Left kidney (tissue), 8 donors: ENCODE data around the gene KRT7. TPM values are rescaled to one million over a fixed set of nuclear protein-coding genes. Genes with fewer than 3 reads are reported as not detected.

ENCODE experiments used
- DNase-seq: peaks from one replicate; pipeline ENCODE4 v3.0.0-alpha.2; 2013
- long read RNA-seq, 8 donors: transcript quantifications; one replicate each; lab custom pipeline, GENCODE V29; 2026
- polyA plus RNA-seq: library from polyadenylated mRNA; unstranded; fragments of 120-200 nt; gene quantifications from one replicate; pipeline ENCODE4 v1.2.1, GENCODE V29; 2013; ENCODE audit not compliant: insufficient read length

The KRT7 gene
- 56.5 TPM for polyA plus RNA-seq
- long read RNA-seq, donor 1, transcript KRT7-201 (9 exons, 1,754 nt), result major isoform, 13 of 26 reads
- long read RNA-seq, donor 1, partial matches to known transcripts, result 12 of 26 reads
- long read RNA-seq, donor 1, other reads (novel, unspliced or antisense), result 0 of 26 reads
- long read RNA-seq, donor 2, transcript KRT7-201 (9 exons, 1,754 nt), result major isoform, 7 of 14 reads
- long read RNA-seq, donor 2, partial matches to known transcripts, result 7 of 14 reads
- long read RNA-seq, donor 2, other reads (novel, unspliced or antisense), result 0 of 14 reads
- long read RNA-seq, donor 3, transcript KRT7-201 (9 exons, 1,754 nt), result major isoform, 7 of 16 reads
- long read RNA-seq, donor 3, partial matches to known transcripts, result 9 of 16 reads
- long read RNA-seq, donor 3, other reads (novel, unspliced or antisense), result 0 of 16 reads
- long read RNA-seq, donor 4, partial matches to known transcripts, result 0 of 2 reads
- long read RNA-seq, donor 4, other reads (novel, unspliced or antisense), result 0 of 2 reads
- long read RNA-seq, donor 5, transcript KRT7-201 (9 exons, 1,754 nt), result major isoform, 25 of 45 reads
- long read RNA-seq, donor 5, partial matches to known transcripts, result 20 of 45 reads
- long read RNA-seq, donor 5, other reads (novel, unspliced or antisense), result 0 of 45 reads
- long read RNA-seq, donor 6, partial matches to known transcripts, result 0 of 1 reads
- long read RNA-seq, donor 6, other reads (novel, unspliced or antisense), result 0 of 1 reads
- long read RNA-seq, donor 7, transcript KRT7-201 (9 exons, 1,754 nt), result major isoform, 25 of 42 reads
- long read RNA-seq, donor 7, partial matches to known transcripts, result 16 of 42 reads
- long read RNA-seq, donor 7, other reads (novel, unspliced or antisense), result 0 of 42 reads
- long read RNA-seq, donor 8, partial matches to known transcripts, result 71 of 137 reads
- long read RNA-seq, donor 8, other reads (novel, unspliced or antisense), result 64 of 137 reads

DNA sequence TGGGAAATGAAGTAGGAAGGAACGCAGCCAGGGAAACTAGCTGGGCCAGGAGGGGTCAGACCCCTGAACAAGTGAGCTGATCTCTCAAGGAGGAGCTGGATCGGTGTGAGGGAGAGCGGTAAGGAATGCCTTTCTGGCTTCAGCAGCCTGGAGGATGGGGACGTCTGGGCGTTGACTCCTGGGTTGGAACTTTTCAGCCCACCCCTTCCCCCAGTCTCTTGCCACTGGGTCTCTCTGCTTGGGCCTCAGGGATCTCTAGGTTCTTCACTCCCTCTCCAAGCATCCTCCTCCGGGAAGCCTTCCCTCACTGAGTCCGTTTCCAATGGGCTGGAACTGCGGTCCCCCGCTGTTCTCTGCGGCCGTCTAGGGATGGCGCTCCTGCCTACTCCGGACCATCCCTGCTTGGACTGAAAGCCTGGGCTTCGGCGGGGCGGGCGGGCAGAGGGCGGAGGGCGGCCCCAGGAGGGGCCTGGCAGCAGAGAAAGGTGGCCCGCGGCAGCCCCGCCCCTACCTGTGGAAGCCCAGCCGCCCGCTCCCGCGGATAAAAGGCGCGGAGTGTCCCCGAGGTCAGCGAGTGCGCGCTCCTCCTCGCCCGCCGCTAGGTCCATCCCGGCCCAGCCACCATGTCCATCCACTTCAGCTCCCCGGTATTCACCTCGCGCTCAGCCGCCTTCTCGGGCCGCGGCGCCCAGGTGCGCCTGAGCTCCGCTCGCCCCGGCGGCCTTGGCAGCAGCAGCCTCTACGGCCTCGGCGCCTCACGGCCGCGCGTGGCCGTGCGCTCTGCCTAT is at the start of gene KRT7:
Gene KRT7 (plus strand): TSS at position 570 of the 788 bp plus-strand sequence. CDS start 54 bp downstream, at position 624.
- no peak for DNase-seq

DNA sequence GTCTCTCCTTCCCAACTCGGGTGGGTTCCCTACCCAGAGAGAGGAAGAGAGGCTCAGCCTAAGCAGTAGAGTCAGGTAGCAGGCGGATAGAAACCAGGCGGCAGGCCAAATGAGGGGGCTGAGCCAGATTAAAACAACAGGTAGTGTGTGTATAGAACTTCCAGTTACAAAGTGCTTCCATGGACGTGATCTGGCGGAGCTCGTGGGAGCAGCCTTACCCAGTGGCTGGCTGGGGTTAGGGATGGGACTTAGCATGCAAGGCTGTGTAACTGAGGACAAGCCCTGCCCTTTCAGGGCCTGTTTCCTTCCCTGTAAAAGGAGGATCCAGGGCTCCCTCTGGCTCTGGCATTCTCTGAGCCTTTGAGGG is 49.5 kb upstream of the KRT7 start:
- no peak for DNase-seq

DNA sequence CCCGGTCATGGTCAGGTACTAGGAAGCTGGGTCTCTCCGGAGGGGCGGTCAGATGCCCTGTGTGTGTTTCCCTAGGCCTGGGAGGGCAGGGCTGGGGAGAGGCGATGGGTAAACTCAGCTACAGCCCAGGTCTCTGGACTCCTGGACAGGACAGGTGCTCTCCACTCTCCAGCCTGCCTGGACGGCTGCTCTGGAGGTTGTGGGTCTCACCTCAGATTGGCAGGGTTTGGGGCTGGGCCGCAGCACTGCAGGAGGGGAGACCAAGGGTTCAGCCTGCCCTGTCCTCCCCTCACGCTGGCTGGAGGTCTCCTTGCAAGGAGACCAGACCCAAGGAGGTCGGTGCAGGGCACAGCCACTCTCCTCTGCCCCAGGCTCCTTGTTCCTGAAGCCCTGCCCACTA is 49.1 kb upstream of the KRT7 start:
- DNase-seq, result no peak

DNA sequence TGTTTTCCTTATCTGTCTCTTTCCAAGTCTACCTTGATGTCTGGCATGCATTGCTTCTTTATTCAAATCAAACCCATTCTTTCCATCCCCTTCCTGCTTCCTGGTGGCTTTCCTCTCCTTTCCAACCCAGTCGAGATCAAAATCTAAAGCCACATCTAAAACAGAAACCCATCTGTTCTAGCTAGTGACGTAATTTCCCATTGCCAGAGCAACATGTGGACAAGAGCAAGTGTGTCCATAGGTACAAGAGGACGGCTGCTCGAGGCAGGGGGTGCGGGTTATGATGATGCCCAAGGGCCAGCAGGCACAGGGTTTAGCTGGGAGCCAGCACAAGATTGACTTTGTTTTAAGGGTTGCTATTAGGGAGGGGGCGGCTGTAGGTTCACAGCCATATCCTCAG is 48.2 kb upstream of the KRT7 start:
- DNase-seq, result no peak

DNA sequence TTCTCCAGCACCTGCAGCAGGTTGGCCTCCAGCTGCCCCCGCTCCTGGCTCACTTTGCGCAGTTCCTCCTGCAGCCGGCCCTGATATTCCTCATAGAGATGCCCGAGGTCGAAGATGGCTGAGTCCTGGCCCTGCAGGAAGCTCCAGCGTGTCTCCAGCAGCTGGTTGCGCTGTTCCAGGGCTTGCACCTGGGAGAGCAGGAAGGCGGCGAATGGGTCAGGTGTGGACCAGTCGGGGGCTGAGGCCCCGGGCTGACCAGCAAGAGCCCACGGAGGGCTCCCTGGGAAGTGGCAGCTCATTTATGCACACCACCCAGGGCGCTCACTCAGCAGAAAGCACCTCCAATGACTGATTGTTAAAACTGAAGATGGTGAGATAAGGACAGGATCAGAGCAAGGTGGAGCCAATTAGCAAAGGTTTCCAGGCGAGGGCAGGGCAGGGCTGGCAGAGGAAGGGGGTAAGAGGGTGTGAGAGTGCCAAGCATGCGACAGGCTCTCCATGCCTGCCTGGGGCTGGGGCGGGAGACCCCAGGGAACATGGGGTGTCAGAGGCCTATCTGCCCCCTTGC is 47.6 kb upstream of the KRT7 start:
- DNase-seq, result no peak

DNA sequence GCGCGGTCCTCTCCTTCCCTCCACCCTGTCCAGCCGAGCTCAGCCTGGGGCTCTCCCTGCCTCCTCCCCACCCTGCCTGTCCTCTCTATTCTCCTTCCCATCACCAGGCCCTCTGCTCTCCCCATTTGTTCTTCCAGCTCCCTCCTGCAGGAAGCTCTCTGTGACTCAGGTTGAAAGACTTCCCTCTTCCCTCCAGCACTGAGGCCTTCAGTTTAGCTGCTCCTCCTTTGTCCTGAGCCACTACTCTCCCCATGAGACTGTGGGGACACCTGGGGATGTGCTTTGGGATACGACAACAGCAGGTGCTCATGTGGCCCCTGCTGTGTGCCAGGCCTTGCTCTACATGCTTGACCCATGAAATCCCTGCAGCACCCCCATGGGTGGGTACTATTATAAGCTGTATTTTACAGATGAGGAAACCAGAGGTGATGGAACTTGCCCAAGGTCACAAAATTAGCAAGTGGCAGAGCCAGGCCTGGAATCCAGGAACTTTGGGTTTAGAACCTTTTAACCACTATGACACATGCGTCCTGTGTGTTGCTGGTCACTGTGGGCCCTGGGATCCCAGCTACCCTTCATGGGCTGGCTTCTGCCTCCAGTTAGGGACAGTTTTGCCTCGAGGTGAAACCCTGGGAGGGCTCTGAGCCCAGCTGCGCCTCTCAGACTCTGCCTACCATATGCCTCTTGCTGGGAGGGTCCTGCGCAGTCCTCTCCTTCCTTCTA is 46.8 kb upstream of the KRT7 start:
- DNase-seq, result no peak

DNA sequence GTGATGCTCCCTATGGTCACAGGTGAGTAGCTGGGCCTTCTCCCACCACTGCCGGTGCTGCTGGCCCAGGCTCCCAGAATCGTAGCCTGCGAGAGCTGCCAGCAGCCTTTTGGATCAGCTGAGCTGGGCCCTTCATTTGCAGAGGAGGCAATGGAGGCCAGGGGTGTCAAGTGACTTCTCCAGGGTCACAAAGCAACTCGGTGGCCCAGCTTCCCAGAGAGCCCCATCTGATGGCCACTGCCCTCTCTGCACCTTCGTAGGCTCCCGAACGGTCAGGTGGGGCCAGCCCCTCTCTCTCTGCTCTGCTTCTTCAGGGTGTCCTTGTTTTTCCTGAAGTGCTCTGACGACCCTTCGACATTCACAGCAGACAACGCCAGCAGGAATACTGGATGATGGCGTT is 45.8 kb upstream of the KRT7 start:
- no peak for DNase-seq

DNA sequence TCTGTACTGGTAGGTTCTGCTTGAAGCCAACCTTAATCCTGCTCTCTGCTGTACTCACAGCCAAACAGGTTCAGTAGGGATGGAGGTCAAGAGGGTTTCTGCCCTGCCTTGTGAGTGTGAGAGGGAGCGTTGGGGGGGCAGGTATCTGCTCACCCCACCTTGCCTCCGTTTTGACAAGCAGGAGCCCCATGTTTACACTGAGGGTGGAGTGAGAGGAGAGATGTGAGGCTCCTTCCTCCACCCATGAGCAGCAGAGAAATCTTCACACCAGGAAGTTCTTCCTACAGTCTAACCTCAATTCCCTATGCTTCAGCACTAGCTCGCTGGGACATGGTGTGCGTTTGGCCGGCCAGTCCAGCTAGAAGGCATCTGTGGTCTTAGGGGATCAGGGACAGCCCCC is 45.4 kb upstream of the KRT7 start:
- no peak for DNase-seq

DNA sequence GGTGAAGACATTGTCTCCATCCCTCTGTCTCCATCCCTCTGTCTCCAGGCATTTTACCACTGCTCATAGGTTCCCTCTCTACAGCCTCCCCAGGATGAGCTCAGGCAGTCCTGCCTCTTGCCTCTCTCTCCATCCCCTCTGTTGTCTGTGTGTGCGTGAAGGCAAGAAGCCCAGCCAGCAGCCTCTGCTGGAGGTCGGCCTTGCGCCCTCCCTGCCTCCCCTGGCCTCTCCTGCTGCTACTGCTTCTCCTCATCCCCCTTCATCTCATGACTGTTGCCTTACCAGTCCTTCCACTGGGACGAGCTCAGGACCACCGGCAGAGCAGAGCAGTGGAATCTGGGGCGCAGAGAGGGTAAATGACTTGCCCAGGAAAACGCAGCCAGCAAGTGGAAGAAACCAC is 44.4 kb upstream of the KRT7 start:
- DNase-seq, result no peak

DNA sequence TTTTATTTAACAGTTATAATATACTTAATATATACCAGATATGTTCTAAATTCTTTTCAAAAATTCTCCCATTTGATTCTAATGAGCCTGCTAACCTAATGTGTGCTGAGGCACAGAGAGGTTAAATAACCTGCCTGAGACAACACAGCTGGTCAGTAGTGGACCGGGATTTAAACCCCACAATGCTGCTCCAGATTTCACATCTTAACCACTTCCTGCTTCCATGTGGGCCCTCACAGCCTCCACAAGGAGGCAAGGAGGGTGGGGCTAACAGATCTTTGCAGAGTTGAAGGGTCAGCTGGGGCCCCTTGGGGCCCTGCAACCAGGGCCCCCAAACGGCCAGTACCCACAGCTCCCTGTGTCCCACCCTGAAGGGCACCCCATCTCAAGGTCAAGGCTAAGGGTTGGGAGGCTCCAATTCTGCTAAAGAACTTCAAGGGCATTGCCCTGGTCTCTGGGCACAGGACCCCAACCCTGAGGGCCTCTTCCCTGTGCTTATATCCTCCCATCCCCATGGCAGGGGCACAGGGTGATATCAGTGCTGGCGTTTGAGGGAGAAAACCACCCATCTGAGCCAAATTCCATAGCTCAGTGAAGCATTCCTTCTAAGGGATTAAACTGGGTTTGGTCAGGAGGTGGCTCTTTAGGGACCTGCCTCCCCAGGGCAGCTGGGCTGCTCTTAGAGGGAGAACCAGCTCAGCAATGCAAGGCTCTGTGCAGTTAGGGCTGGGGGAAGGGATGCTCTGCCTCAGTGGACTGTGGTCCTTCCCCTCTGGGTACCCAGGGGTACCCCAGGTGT is 43.5 kb upstream of the KRT7 start:
- DNase-seq, result no peak

DNA sequence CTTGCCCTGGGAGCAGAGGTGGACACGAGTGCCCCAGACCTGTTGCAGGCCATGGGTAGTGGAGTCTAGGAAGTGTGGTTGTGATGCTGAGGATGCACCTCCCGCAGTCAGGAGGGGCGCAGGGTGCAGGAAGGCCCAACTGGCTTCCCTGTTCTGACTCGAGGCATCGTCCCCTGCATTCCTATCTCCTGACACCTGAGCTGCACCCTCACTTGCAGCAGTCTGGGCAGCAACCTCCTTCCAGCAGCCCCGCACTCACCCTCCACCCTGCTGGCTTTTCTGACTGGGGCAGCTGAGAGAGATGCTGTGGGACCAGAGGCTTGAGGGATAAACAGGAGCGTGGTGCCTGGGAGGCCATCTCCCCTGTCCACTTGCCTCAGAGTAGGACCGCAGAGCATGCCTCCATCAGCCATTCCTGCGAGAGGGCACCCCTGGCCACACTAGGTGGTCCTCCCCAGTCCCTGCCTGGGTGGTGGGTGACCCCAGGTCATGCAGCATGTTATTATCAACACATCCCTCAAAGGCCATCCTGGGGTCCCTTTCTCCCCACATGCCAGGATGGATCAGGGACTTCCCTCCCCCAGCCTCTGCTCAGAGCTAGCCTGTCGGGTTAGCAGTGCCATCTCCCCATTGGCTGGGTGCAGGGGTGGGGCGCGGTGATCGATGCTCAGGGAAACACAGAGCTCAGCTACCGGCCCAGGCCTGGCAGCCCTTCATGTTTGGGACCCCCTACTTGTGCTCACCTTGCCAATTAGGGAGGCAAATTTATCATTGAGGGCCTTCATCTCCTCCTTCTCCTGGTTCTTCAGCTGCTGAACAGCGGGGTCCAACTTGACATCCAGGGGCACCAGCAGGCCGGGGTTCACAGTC is 41.9 kb upstream of the KRT7 start:
- DNase-seq, result no peak

DNA sequence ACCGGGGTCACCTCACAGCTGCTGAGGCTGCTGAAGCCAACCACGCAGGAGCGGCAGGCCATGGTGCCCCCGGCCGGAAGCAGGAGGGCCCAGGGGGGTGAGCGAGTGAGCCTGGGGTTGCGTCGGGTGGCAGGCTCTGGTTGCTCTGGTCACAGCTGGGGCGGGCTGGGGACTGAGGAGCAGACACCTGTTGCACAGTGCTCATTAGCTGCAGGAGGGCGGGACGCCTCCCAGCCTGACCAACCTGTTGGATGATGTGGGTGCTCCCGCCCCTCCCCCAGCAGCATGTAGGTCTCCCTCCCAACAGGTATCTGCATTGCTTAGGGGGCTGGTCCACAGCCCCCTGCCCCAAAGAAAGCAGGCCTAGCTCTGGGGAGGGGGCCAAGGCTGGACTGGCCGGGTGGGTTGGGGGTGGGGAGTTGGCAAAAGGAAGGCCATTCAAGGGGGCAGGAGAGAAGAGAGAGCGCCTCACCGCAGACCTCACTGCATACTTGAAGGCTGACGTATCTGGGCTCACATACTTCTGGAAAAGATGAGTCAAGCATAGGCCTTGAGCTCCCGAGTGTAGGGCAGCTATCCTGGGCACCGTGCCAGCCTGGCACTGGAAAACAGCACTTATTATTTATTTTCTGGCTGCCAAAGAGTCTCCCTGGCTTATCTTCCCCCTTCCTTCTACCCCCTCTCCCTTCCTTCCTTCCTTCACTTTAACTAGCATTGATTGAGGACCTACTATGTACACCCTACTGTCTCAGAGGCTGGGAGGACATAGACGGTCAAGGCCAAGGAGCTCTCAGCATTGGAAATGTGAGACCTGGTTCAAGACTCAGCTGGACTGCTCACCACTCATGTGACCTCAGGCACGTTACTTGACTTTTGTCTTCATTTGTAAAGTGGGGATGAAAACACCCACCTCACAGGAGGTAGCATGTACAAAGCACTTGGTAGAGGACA is 40.9 kb upstream of the KRT7 start, which contains the start of gene KRT80:
Gene KRT80 (minus strand): TSS at position 174 of the 951 bp plus-strand sequence. CDS start 112 bp downstream, at position 62.
- no peak for DNase-seq

DNA sequence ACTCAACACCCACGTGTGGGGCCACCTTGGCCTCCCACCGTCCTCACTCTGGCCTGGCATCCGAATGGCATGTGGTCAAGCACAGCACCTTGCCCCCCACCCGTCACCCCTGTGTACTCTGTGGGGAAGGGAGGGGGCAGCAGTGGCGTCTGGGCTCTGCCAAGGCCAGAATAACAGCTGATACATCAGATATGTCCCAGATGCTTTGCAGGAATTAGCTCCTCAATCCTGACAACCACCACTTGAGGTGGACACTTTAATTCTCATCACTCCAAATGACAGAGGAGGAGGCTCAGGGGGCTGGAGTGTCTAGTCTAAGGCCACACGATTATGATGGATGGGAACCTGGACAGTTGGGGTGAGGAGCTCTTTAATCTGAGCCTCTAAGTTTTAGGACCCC is 39.5 kb upstream of the KRT7 start:
- no peak for DNase-seq

DNA sequence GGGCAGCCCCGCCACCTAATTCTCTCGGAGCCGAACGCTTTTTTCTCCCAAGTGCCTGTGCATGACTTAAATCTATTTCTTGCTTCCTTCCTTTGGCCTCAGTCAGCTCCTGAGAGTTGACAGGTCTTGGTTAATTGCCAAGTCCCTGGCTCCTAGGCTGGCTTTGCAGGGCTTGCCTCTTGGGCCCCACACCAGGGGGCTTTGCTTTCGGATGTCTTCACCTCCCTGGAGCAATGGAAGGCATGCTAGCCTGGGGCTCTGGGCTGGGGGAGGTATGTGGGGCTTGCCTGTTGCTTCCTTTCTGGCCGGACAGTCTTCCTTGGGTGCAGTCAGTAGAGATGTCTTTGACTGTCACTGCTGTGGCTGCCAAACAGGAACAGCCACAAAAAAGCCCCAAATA is 39.1 kb upstream of the KRT7 start:
- DNase-seq, result no peak

DNA sequence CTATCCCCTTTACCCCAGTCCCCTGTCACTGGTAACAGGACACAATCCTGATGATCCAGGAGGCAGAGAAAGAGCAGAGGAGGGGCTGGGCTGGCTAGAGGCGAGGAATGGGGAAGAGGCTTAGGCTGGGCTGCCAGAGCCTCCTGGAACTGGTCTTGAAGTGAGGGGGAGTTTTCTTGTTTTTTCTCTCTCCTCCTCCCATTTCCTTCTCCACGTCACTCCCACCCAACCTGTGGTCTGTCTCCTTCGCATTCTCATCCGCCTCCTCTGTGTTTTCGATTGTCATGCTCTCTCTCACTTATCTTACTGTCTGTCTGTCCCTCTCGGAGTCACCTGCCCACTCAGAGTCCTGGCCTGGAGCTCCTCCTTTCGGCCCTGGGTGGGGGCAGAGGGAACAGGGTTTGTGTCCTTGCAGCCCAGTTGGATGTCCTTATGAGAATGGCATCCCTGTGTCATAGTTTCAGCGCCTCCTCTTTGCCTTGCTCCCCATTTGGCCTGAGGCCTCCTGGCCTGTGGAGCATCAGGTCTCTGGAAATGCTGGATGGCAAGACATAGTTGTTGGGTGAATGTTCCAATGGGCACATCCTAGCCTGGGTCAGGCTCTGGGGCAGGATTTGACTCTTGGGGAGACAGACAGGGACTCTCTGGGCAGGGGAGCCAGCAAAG is 37.8 kb upstream of the KRT7 start:
- peak; percentile 66 for DNase-seq

DNA sequence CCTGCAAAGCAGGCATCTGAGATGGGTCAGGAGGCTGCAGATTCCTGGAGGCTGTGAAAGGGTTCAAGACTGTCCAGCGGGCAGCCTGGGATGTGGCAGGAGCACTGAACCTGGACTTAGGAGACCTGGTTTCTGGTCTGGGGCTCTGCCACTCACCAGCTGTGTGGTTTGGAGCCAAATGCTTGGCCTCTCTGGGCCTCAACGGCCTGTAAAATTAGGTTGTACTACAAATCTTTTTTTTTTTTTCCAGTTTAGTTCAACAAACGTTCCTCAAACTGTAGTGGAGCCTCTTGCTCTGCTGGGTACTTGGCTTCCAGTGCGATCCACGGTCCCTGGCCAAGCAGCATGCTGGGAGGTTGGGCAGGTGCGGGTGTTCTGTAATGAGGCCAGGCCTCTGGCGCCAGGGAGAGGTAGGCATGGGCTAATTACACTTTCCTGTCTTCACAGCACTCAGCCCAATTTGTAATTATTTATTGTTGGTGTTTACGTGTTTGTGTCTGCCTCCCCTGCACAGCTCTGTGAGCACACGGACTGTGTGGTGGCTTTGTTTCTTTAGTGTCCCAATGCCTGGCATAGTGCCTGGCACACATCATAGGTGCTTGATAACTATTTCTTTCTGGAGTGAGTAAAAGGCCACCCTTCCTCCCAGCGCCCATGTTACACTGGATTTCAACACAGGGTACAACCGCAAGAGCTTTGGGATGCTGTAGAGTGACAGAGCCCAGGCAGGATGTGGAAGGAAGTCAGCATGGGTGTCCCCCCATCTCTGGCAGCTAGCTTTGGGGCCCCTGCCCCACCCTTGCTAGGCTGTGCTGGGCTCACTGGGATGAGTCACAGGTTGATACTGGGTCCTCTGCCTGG is 35.4 kb upstream of the KRT7 start:
- no peak for DNase-seq
